ENCODE results near the gene PSMA5. TPM values are rescaled to one million over a fixed set of nuclear protein-coding genes. Genes with fewer than 3 reads are reported as not detected.

The PSMA5 gene
- total and polyA plus RNA-seq, 2 donors (not counting 1 experiment from before 2014, with no cell fraction given): 26.3 to 62.9 TPM

DNA sequence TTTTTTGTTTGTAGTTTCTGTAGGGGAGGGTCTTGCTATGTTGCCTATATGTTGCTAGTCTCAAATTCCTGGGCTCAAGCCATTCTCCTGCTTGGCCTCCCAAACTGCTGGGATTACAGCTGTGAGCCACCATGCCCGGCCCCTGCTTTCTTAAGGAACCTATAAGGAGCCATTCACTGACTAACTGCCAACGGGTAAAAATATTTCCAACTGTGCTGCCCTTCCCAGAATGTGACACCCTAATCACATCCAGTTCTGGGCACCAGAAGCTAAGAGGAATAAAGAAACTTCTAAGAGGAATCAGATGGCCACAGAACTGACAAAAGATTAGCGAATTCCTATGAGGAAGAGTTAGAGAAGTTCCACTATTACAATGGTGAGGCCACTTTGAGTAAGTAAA is 46.5 kb upstream of the PSMA5 start:
- DNase-seq: no peak
- Histone ChIP-seq H3K4me2 (replicated peaks; ENCODE audit: low read depth, low read length, poor library complexity, severe bottlenecking) (no peak overlapping the region), H3K79me2 (ENCODE audit: control insufficient read depth, insufficient read depth, low read length) (no peaks in the 10 kb centered on the region), H2AFZ (ENCODE audit: insufficient read depth, low read depth, low read length, poor library complexity, severe bottlenecking) (no peak overlapping the region), H3K27me3 (replicated peaks in 1 of 4; ENCODE audit: control extremely low read depth in 1 of 4, control insufficient read depth in 3 of 4, insufficient read depth in 4 of 4, low read length in 3 of 4) (peaks cover 0 to 67% (median 39%) of the 10 kb centered on the region in 4 experiments), H3K9me3 (ENCODE audit: control extremely low read depth in 1 of 3, control insufficient read depth in 2 of 3, insufficient read depth in 1 of 3, low read length in 2 of 3) (peaks cover 0 to 1% (median 1%) of the 10 kb centered on the region in 3 donors), H3K27ac (ENCODE audit: low read length in 2 of 2) (no peak overlapping the region), H3K4me1 (ENCODE audit: control insufficient read depth in 2 of 2, insufficient read depth in 2 of 2, low read length in 2 of 2) (no peaks in the 10 kb centered on the region), H3K4me3 (ENCODE audit: control extremely low read depth in 1 of 5, extremely low read depth in 1 of 5, insufficient read depth in 1 of 5, low read depth in 2 of 5, low read length in 4 of 5) (no peak overlapping the region), H3K36me3 (replicated peaks in 1 of 2; ENCODE audit: control extremely low read depth in 1 of 2, control insufficient read depth in 1 of 2, extremely low read depth in 1 of 2, insufficient read depth in 2 of 2, low read length in 1 of 2) (no peaks in the 10 kb centered on the region), H4K20me1 (ENCODE audit: control insufficient read depth, insufficient read depth, low read length, poor library complexity, severe bottlenecking) (no peaks in the 10 kb centered on the region), H3K9ac (ENCODE audit: low read length) (no peak overlapping the region)
- 64% methylated on average over 3 of the region's 3 CpGs for WGBS (ENCODE audit: insufficient coverage)
- Mint-ChIP-seq H3K27me3 (peaks cover 66% of the 10 kb centered on the region), H3K9me3 (ENCODE audit: insufficient read depth) (no peaks in the 10 kb centered on the region), H3K27ac (no peak overlapping the region), H3K4me3 (no peak overlapping the region), H3K4me1 (no peaks in the 10 kb centered on the region)
- intact Hi-C loops (cut with micrococcal nuclease): no loop called here
- ChIA-PET POLR2A (no interaction called here), CTCF (no interaction called here)
- TF ChIP-seq, protein P1, sequence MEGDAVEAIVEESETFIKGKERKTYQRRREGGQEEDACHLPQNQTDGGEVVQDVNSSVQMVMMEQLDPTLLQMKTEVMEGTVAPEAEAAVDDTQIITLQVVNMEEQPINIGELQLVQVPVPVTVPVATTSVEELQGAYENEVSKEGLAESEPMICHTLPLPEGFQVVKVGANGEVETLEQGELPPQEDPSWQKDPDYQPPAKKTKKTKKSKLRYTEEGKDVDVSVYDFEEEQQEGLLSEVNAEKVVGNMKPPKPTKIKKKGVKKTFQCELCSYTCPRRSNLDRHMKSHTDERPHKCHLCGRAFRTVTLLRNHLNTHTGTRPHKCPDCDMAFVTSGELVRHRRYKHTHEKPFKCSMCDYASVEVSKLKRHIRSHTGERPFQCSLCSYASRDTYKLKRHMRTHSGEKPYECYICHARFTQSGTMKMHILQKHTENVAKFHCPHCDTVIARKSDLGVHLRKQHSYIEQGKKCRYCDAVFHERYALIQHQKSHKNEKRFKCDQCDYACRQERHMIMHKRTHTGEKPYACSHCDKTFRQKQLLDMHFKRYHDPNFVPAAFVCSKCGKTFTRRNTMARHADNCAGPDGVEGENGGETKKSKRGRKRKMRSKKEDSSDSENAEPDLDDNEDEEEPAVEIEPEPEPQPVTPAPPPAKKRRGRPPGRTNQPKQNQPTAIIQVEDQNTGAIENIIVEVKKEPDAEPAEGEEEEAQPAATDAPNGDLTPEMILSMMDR (IDR thresholded peaks at IDR 0.05): no peak
- TF ChIP-seq EZH2 (IDR thresholded peaks at IDR 0.05; ENCODE audit: borderline replicate concordance, insufficient read depth, low read depth, low read length, poor library complexity, severe bottlenecking): no peak
- no peak for ATAC-seq (ENCODE audit: low read depth)

DNA sequence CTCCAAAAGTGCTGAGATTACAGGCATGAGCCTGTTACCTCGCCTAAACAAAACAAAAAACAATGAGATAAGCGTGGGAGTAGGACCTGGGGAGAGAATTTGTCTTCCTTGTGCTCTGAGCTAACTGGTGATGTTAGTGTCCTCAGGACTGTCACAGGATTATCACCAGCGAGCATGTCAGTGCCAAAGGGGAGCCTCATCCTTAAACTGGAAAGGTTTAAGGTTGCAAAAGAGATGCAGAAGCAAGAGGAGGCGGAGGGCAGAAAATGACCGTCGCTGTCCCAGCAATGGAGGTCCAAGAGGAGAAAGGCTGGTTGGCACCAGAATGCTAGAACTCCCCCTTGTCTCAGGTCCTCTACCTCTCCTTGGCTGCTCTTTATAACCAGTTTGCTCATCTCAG is 44.0 kb upstream of the PSMA5 start:
- ATAC-seq (ENCODE audit: low read depth): no peak
- Mint-ChIP-seq H3K9me3 (ENCODE audit: insufficient read depth) (no peaks in the 10 kb centered on the region), H3K4me3 (no peak overlapping the region), H3K4me1 (peaks cover 8% of the 10 kb centered on the region), H3K27me3 (peaks cover 55% of the 10 kb centered on the region), H3K27ac (no peak overlapping the region)
- Histone ChIP-seq H4K20me1 (ENCODE audit: control insufficient read depth, insufficient read depth, low read length, poor library complexity, severe bottlenecking) (no peaks in the 10 kb centered on the region), H3K79me2 (ENCODE audit: control insufficient read depth, insufficient read depth, low read length) (no peaks in the 10 kb centered on the region), H3K36me3 (replicated peaks in 1 of 2; ENCODE audit: control extremely low read depth in 1 of 2, control insufficient read depth in 1 of 2, extremely low read depth in 1 of 2, insufficient read depth in 2 of 2, low read length in 1 of 2) (no peaks in the 10 kb centered on the region), H3K4me2 (replicated peaks; ENCODE audit: low read depth, low read length, poor library complexity, severe bottlenecking) (no peak overlapping the region), H3K27ac (ENCODE audit: low read length in 2 of 2) (no peak overlapping the region), H2AFZ (ENCODE audit: insufficient read depth, low read depth, low read length, poor library complexity, severe bottlenecking) (no peak overlapping the region), H3K9me3 (ENCODE audit: control extremely low read depth in 1 of 3, control insufficient read depth in 2 of 3, insufficient read depth in 1 of 3, low read length in 2 of 3) (peaks cover 0 to 8% (median 1%) of the 10 kb centered on the region in 3 donors), H3K4me1 (ENCODE audit: control insufficient read depth in 2 of 2, insufficient read depth in 2 of 2, low read length in 2 of 2) (peaks cover 13% of the 10 kb centered on the region in 2 donors), H3K4me3 (ENCODE audit: control extremely low read depth in 1 of 5, extremely low read depth in 1 of 5, insufficient read depth in 1 of 5, low read depth in 2 of 5, low read length in 4 of 5) (no peak overlapping the region), H3K9ac (ENCODE audit: low read length) (no peak overlapping the region), H3K27me3 (replicated peaks in 1 of 4; ENCODE audit: control extremely low read depth in 1 of 4, control insufficient read depth in 3 of 4, insufficient read depth in 4 of 4, low read length in 3 of 4) (peaks cover 0 to 66% (median 41%) of the 10 kb centered on the region in 4 experiments)
- intact Hi-C loops (cut with micrococcal nuclease): no loop called here
- POLR2A ChIA-PET: no interaction called here
- CTCF ChIA-PET: interaction anchor here (0.6 to 1.2 kb wide), 3 partner anchors 13 to 471 kb away, joined by 4 to 5 read pairs (median 4); no protein-coding TSS in a partner anchor
- 70% methylated on average over 4 of the region's 6 CpGs for WGBS (ENCODE audit: insufficient coverage)
- TF ChIP-seq, protein P1 (IDR thresholded peaks at IDR 0.05): no peak
- no peak for TF ChIP-seq EZH2 (IDR thresholded peaks at IDR 0.05; ENCODE audit: borderline replicate concordance, insufficient read depth, low read depth, low read length, poor library complexity, severe bottlenecking)
- DNase-seq: no peak

Measured in B cell (primary cell).